Measurements from ENCODE around the gene TIMP4.

TIMP4 gene

GRCh38 chr3:12132881-12133280 is 25.8 kb downstream of the TIMP4 start:
- no peak for TF ChIP-seq CTCF (IDR thresholded peaks at IDR 0.05; ENCODE audit: low read depth, low read length, missing control alignments)
- no peak overlapping the region for H3K4me3 ChIP-seq (replicated peaks; ENCODE audit: low read depth, low read length)
- DNase-seq (ENCODE audit: extremely low read depth, low read depth) = no peak

- no peak for TF ChIP-seq CTCF (IDR thresholded peaks at IDR 0.05; ENCODE audit: low read depth, low read length, missing control alignments)
- DNase-seq (ENCODE audit: extremely low read depth, low read depth) = no peak
- H3K4me3 ChIP-seq (replicated peaks; ENCODE audit: low read depth, low read length) = no peak overlapping the region
Measured at GRCh38 chr3:12131351-12132090, 27.2 kb downstream of the TIMP4 start.

DNA sequence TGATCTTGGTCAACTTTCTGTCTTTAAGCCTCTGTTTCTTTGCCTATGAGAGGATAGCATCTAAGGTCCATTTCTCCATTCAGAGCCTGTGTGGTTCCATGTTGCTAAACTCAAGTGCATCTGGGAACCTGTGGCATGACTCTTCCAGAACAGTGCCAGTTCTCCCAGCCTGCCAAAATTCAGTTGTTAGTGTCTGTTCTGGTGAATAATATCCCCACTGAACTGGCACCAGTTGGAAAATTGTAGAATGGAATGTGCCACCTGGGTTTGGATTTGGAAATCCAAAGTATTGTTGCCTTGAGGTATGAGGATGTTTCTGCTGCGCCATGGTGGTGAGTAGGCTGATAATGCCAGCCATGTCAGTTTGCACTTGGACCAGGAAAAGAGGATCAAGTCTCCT is 31.3 kb downstream of the TIMP4 start:
- no peak for TF ChIP-seq CTCF (IDR thresholded peaks at IDR 0.05; ENCODE audit: low read depth, low read length, missing control alignments)
- H3K4me3 ChIP-seq (replicated peaks; ENCODE audit: low read depth, low read length) = no peak overlapping the region
- no peak for DNase-seq (ENCODE audit: extremely low read depth, low read depth)

GRCh38 chr3:12125772-12126171 is 32.9 kb downstream of the TIMP4 start:
- no peak for DNase-seq (ENCODE audit: extremely low read depth, low read depth)
- no peak for TF ChIP-seq CTCF (IDR thresholded peaks at IDR 0.05; ENCODE audit: low read depth, low read length, missing control alignments)
- H3K4me3 ChIP-seq (replicated peaks; ENCODE audit: low read depth, low read length) = no peak overlapping the region

DNA sequence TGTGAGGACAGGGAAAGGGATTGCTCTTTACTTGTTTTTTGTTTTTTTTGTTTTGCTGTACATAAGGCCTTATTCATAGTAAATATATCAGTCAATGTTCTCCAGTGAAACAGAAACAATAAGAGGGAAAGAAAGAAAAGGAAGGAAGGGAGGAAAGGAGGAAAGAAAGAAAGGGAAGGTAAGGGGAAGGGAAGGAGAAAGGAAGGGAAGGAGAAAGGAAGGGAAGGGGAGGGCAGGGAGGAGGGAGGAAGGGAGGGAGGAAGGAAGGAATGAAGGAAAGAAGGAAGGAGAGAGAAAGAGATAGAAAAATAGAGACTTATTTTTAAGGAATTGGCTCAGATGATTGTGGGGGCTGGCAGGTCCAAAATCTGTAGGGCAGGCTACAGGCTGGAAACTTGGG is 37.2 kb downstream of the TIMP4 start:
- TF ChIP-seq CTCF (IDR thresholded peaks at IDR 0.05; ENCODE audit: low read depth, low read length, missing control alignments) = no peak
- no peak overlapping the region for H3K4me3 ChIP-seq (replicated peaks; ENCODE audit: low read depth, low read length)
- no peak for DNase-seq (ENCODE audit: extremely low read depth, low read depth)

DNA sequence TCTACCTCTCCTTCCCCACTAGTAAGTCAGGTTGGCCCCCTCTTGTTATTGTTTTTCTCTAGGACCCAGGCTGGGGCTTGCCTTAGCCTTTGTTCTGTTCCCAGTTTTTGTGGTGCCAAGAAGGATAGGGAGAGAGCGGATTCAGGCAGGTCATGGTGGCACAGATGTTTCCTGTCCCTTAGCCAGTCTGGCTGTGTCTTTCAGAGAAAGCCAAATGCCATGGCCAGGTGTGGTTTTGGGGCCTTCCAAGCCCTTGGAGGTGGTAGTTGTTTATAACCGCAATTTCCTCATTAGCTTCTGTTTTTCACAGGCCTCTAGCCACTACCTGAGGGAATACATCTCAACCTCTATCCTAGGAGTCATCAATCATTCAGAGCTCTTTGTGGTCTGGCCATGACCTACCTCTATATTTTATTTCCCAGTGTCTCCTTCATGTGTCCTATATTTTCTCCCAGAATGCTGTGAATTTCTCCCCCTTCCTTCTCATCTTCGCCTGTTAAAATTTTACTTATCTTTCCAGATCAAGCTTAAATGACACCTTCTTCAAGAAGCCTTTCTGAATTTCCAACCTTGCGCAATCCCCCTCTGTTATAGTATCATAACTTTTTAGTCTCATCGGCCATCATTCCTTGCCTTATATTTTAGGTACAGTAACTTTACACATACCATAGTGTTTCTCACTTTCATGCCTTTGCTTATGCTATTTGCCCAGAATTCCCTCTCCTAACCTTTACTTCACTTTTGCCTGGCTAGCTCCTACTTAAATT is 38.2 kb downstream of the TIMP4 start:
- no peak for TF ChIP-seq CTCF (IDR thresholded peaks at IDR 0.05; ENCODE audit: low read depth, low read length, missing control alignments)
- no peak for DNase-seq (ENCODE audit: extremely low read depth, low read depth)
- no peak overlapping the region for H3K4me3 ChIP-seq (replicated peaks; ENCODE audit: low read depth, low read length)
